Common myeloid progenitor, CD34-positive (primary cell): ENCODE results near the gene STPG1.

Experiments used
- CTCF ChIA-PET: fragments of 350-600 bp; sonication (Branson Sonifier 250); formaldehyde crosslinking; loops from one replicate; lab custom pipeline; 2021; ENCODE audit warnings: antibody characterized with exemption; lab: Charles Lee
- POLR2A ChIA-PET: fragments of 350-600 bp; sonication (Branson Sonifier 250); formaldehyde crosslinking; loops from one replicate; lab custom pipeline; 2021; ENCODE audit warnings: antibody characterized with exemption; lab: Charles Lee
- DNase-seq, 3 donors: peaks; one replicate each; pipeline versions ENCODE4 v3.0.0 to v3.0.0-alpha.2; 2013
- H3K27ac ChIP-seq, 2 experiments: 1 replicate in 1 of 2; 2 replicates in 1 of 2; pipeline ENCODE4 v1.7.0; 2013; ENCODE audit warnings: inconsistent platforms in 2 of 2, low read length in 2 of 2, mild to moderate bottlenecking in 2 of 2, low read depth in 1 of 2, moderate library complexity in 1 of 2; ENCODE audit not compliant: severe bottlenecking in 2 of 2, insufficient read depth in 1 of 2, poor library complexity in 1 of 2
- H3K27me3 ChIP-seq, 5 experiments: replicated peaks in 2 of 5; 1 replicate in 3 of 5; 2 replicates in 2 of 5; pipeline versions ENCODE4 v1.6.1 to v1.7.0; 2013; ENCODE audit warnings: low read length in 4 of 5, mild to moderate bottlenecking in 2 of 5, moderate library complexity in 2 of 5, inconsistent platforms in 1 of 5; ENCODE audit not compliant: insufficient read depth in 5 of 5, control insufficient read depth in 4 of 5
- H3K36me3 ChIP-seq, 4 experiments: 1 replicate in 2 of 4; 2 replicates in 2 of 4; pipeline versions ENCODE4 v1.6.1 to v1.7.0; 2013; ENCODE audit warnings: low read length in 3 of 4, control low read depth in 1 of 4, mild to moderate bottlenecking in 1 of 4; ENCODE audit not compliant: control insufficient read depth in 4 of 4, insufficient read depth in 4 of 4
- H3K4me1 ChIP-seq, 4 experiments: 1 replicate in 3 of 4; 2 replicates in 1 of 4; pipeline versions ENCODE4 v1.6.1 to v1.7.1; 2013; ENCODE audit warnings: low read length in 3 of 4, mild to moderate bottlenecking in 3 of 4, control low read depth in 1 of 4, inconsistent platforms in 1 of 4, moderate library complexity in 1 of 4; ENCODE audit not compliant: control insufficient read depth in 4 of 4, insufficient read depth in 4 of 4; ENCODE audit errors: control extremely low read depth in 1 of 4
- H3K4me3 ChIP-seq, 7 experiments: 1 replicate in 4 of 7; 2 replicates in 3 of 7; pipeline versions ENCODE4 v1.5.1 to v1.7.0; 2013; ENCODE audit warnings: mild to moderate bottlenecking in 7 of 7, low read length in 6 of 7, moderate library complexity in 6 of 7, inconsistent platforms in 2 of 7, low read depth in 2 of 7, control low read depth in 1 of 7; ENCODE audit not compliant: insufficient read depth in 4 of 7, control insufficient read depth in 1 of 7; ENCODE audit errors: extremely low read depth in 1 of 7
- H3K9me3 ChIP-seq, 5 experiments: 1 replicate in 4 of 5; 2 replicates in 1 of 5; pipeline versions ENCODE4 v1.6.1 to v1.7.1; 2013; ENCODE audit warnings: low read length in 4 of 5, mild to moderate bottlenecking in 2 of 5, inconsistent platforms in 1 of 5, low read depth in 1 of 5, moderate library complexity in 1 of 5; ENCODE audit not compliant: control insufficient read depth in 4 of 5, insufficient read depth in 2 of 5; ENCODE audit errors: control extremely low read depth in 1 of 5
- WGBS: methylation state at CpG from one replicate; pipeline ENCODE4 v1.1.5; 2013; ENCODE audit not compliant: insufficient coverage; 5-methylcytosine and 5-hydroxymethylcytosine counted together

The STPG1 gene

DNA sequence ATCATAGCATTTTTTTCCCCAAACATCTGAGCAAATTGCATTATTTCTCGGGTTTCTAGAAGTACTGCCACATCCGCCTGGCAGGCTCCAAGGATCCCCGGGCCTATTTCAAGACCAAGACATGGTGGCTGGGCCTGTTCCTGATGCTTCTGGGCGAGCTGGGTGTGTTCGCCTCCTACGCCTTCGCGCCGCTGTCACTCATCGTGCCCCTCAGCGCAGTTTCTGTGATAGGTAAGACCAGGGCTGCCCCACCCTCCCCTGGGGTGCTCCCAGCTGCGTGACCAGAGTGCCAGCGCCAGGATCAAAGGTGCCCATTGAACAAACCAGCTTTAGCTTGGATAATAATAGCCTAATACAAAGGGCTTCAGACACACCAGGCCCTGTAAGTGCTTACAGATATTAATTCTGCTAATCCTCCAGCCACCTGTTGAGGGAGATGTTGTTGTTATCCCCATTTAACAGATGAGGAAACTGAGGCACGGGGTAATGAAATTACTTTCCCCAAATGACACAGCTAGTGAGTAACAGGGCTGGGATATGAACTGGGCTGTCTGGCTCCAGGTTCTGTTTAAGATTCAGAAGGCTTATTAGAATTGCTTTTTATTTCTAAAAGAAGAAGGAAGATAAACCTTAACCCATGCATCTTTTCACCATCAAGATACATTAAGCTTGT lies 28.6 kb upstream of the STPG1 start:
- POLR2A ChIA-PET, result no interaction called here
- 96% methylated on average over 11 of the region's 14 CpGs for WGBS

GRCh38 chr1:24441480-24441879 lies 27.9 kb upstream of the STPG1 start:
- Histone ChIP-seq H3K4me3 (no peak overlapping the region), H3K27ac (no peak overlapping the region), H3K9me3 (no peaks in the 10 kb centered on the region), H3K36me3 (peaks cover 6 to 63% (median 30%) of the 10 kb centered on the region in 4 experiments), H3K4me1 (no peaks in the 10 kb centered on the region), H3K27me3 (no peaks in the 10 kb centered on the region)
- 100% methylated on average over 2 of the region's 7 CpGs for WGBS
- ChIA-PET POLR2A (no interaction called here), CTCF (no interaction called here)
- no peak for DNase-seq

More for the DNA sequence above, 28.6 kb upstream of the STPG1 start:
- peaks cover 7 to 69% (median 32%) of the 10 kb centered on the region in 4 experiments for H3K36me3 ChIP-seq
- no peaks in the 10 kb centered on the region for H3K27me3 ChIP-seq
- H3K9me3 ChIP-seq, result no peaks in the 10 kb centered on the region
- CTCF ChIA-PET, result interaction anchor here (0.8 to 1.5 kb wide), 3 partner anchors 20 to 240 kb away, joined by 3 to 7 read pairs (median 3); no protein-coding TSS in a partner anchor
- H3K4me3 ChIP-seq, result no peak overlapping the region
- DNase-seq, result no peak
- no peak overlapping the region for H3K27ac ChIP-seq
- no peaks in the 10 kb centered on the region for H3K4me1 ChIP-seq

GRCh38 chr1:24440436-24440835 lies 26.9 kb upstream of the STPG1 start:
- WGBS, result 100% methylated on average over 2 of the region's 2 CpGs
- no peak for DNase-seq
- ChIA-PET CTCF (interaction anchor here (1.2 kb wide), 1 partner anchor 23 kb away, joined by 3 read pairs; no protein-coding TSS in a partner anchor), POLR2A (no interaction called here)
- no peaks in the 10 kb centered on the region for H3K4me1 ChIP-seq
- no peak overlapping the region for H3K27ac ChIP-seq
- H3K27me3 ChIP-seq, result no peaks in the 10 kb centered on the region
- H3K9me3 ChIP-seq, result no peaks in the 10 kb centered on the region
- H3K4me3 ChIP-seq, result no peak overlapping the region
- peaks cover 6 to 55% (median 31%) of the 10 kb centered on the region in 4 experiments for H3K36me3 ChIP-seq

GRCh38 chr1:24438423-24438901 lies 24.9 kb upstream of the STPG1 start:
- peaks cover 6 to 40% (median 23%) of the 10 kb centered on the region in 4 experiments for H3K36me3 ChIP-seq
- CTCF ChIA-PET, result interaction anchor here (1.1 kb wide), 1 partner anchor 19 kb away, joined by 3 read pairs; no protein-coding TSS in a partner anchor
- POLR2A ChIA-PET, result no interaction called here

DNA sequence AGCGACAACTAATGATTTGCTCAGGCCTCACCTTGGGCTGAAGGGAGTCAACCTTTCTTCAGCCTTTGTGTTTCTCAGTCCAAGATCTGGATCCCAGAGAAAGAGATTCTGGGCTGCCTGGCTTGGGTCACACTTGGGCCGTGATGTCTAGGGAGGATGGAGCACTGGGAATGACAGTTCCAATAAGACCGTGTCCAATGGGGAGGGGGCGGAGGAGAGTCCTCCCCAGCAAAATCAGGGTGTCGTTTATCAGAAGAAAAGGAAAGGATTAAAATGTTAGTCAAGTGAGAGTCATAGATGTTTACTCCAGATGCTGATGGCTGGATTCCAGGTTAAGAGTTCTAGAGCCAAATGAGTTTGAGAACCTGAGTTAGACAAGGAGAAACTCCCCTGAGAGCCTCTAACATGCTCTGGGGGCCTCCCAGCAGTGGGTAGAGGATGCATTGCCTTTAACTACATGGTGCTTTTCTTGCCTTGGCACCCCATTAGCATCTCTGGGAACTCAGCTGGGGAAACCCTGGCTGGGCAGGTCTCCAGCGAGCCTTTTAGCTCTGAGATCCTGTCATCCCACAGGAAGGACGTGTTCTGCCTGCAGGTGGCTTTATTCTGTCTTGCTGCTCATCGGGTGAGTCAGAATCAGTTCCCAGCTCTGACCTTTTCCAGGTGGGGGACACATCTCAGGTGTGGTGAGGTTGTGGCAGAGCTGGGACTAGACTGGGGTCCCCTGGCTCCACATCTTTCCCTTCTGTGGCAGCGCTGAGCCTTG lies 24.2 kb upstream of the STPG1 start:
- Histone ChIP-seq H3K4me3 (no peak overlapping the region), H3K4me1 (no peaks in the 10 kb centered on the region), H3K27me3 (no peaks in the 10 kb centered on the region), H3K9me3 (no peaks in the 10 kb centered on the region), H3K36me3 (peaks cover 3 to 40% (median 24%) of the 10 kb centered on the region in 4 experiments), H3K27ac (no peak overlapping the region)
- DNase-seq, result no peak
- CTCF ChIA-PET, result interaction anchor here (1.1 kb wide), 1 partner anchor 19 kb away, joined by 3 read pairs; no protein-coding TSS in a partner anchor
- POLR2A ChIA-PET, result no interaction called here
- 98% methylated on average over 9 of the region's 9 CpGs for WGBS

More at GRCh38 chr1:24438423-24438901, 24.9 kb upstream of the STPG1 start:
- no peak for DNase-seq
- Histone ChIP-seq H3K27ac (no peak overlapping the region), H3K4me1 (no peaks in the 10 kb centered on the region), H3K4me3 (no peak overlapping the region), H3K9me3 (no peaks in the 10 kb centered on the region), H3K27me3 (no peaks in the 10 kb centered on the region)
- 83% methylated on average over 4 of the region's 9 CpGs for WGBS

GRCh38 chr1:24435782-24436365 lies 22.3 kb upstream of the STPG1 start:
- POLR2A ChIA-PET, result no interaction called here
- Histone ChIP-seq H3K9me3 (no peaks in the 10 kb centered on the region), H3K27me3 (no peaks in the 10 kb centered on the region), H3K27ac (no peak overlapping the region), H3K4me1 (no peaks in the 10 kb centered on the region), H3K4me3 (no peak overlapping the region), H3K36me3 (peaks cover 0 to 22% (median 12%) of the 10 kb centered on the region in 4 experiments)
- WGBS, result 90% methylated on average over 5 of the region's 8 CpGs
- CTCF ChIA-PET, result interaction anchor here (1.5 kb wide), 1 partner anchor 12 kb away, joined by 8 read pairs; no protein-coding TSS in a partner anchor
- DNase-seq, result no peak
